Upper lobe of left lung (tissue), 6 donors: ENCODE data around the gene OSBP2. TPM values are rescaled to one million over a fixed set of nuclear protein-coding genes. Genes with fewer than 3 reads are reported as not detected.

Source experiments
- ATAC-seq, 2 donors: fragments of 200-7000 bp; cut with Tn5 transposase; one replicate each; pipeline ENCODE4 v1.9.1; 2022; ENCODE audit warnings: mild to moderate bottlenecking in 2 of 2, moderate library complexity in 2 of 2; ENCODE audit not compliant: low FRiP score in 2 of 2
- DNase-seq, 2 donors: peaks; one replicate each; pipeline ENCODE4 v3.0.0-alpha.2; 2019 to 2020
- H3K27ac ChIP-seq, 4 donors: fragments of 200-600 bp; sonication (generic); one replicate each; pipeline ENCODE4 v1.5.1; 2016 to 2019
- H3K27me3 ChIP-seq, 4 donors: fragments of 200-600 bp; sonication (generic); one replicate each; pipeline ENCODE4 v1.5.1; 2017 to 2019
- H3K36me3 ChIP-seq, 4 donors: fragments of 200-600 bp; sonication (generic); one replicate each; pipeline ENCODE4 v1.5.1; 2016 to 2019
- H3K4me1 ChIP-seq, 4 donors: fragments of 200-600 bp; sonication (generic); one replicate each; pipeline ENCODE4 v1.5.1; 2018 to 2019
- H3K4me3 ChIP-seq, 4 donors: fragments of 200-600 bp; sonication (generic); one replicate each; pipeline ENCODE4 v1.5.1; 2017 to 2019; ENCODE audit warnings: mild to moderate bottlenecking in 2 of 4, moderate library complexity in 1 of 4
- H3K9me3 ChIP-seq, 4 donors: fragments of 200-600 bp; sonication (generic); one replicate each; pipeline ENCODE4 v1.5.1; 2018 to 2019
- CTCF ChIP-seq, 6 experiments: fragments of 450-650 bp in 4 of 6; fragments of 200-600 bp in 2 of 6; sonication (generic) in 2 of 6; IDR thresholded peaks; one replicate each; pipeline ENCODE4 v1.5.1; 2016 to 2019; ENCODE audit warnings: antibody characterized with exemption in 6 of 6
- EP300 ChIP-seq, 4 donors: sonication (generic); formaldehyde crosslinking; IDR thresholded peaks; one replicate each; pipeline ENCODE4 v1.5.1; 2017; ENCODE audit warnings: antibody characterized with exemption in 4 of 4, control low read depth in 2 of 4
- POLR2A ChIP-seq, 4 donors: fragments of 450-650 bp; IDR thresholded peaks; one replicate each; pipeline ENCODE4 v1.5.1; 2016 to 2017; ENCODE audit warnings: antibody characterized with exemption in 4 of 4, mild to moderate bottlenecking in 2 of 4
- POLR2AphosphoS5 ChIP-seq, 2 donors: sonication (generic); formaldehyde crosslinking; IDR thresholded peaks; one replicate each; pipeline ENCODE4 v1.5.1; 2017; ENCODE audit warnings: antibody characterized with exemption in 2 of 2
- WGBS, 2 donors: methylation state at CpG; one replicate each; pipeline ENCODE4 v1.1.5; 2017 to 2018; 5-methylcytosine and 5-hydroxymethylcytosine counted together
- total RNA-seq, 6 donors: library from RNA; depleted of rRNA in 4 of 6; stranded (reverse); fragments of >200 nt in 4 of 6; gene quantifications; one replicate each; pipeline versions ENCODE4 v1.1.0 to v1.2.1, GENCODE V29; 2016 to 2021
- donor health status: DM: no; HTN: no; CAD: no; lungs with moderate emphysema.
- donor health status: DM: no; HTN: yes; CAD: no; lungs with severe emphysema.

Gene OSBP2
- total RNA-seq, 6 donors from 2014 or later, result 3.5 to 14.5 (median 5.0) TPM

- H3K27ac ChIP-seq, result no peak overlapping the region
- 56 to 73% methylated on average over 10 of the region's 10 CpGs for WGBS, 2 donors
- no peak for ATAC-seq
Measured at GRCh38 chr22:30743257-30744020, 48.8 kb downstream of the OSBP2 start.

DNA sequence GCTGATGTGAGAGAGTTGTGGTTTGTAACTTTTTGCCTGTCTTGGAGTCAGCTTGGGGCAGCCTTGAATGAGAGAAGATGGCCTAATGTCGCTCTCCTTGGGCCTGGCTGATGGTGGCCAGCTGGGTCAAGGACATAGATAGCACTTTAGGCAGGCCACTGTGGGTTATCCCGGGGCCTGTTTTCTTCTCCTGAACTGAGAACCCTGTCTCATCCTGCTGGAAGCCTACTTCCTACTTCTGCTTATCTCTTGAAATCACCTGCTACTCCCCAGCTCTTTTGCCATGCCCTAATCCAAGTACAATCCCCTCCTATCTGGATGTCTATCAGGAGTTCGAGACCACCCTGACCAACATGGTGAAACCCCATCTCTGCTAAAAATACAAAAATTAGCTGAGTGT is 49.5 kb downstream of the OSBP2 start:
- WGBS, 2 donors, result 72 to 92% methylated on average over 3 of the region's 3 CpGs
- TF ChIP-seq CTCF (IDR thresholded peaks at IDR 0.05), result no peak

More at GRCh38 chr22:30743257-30744020, 48.8 kb downstream of the OSBP2 start:
- H3K27me3 ChIP-seq, result no peaks in the 10 kb centered on the region
- H3K4me1 ChIP-seq, result peaks cover 0 to 8% (median 0%) of the 10 kb centered on the region in 4 donors
- TF ChIP-seq POLR2AphosphoS5 (IDR thresholded peaks at IDR 0.05) (no peak), EP300 (IDR thresholded peaks at IDR 0.05) (no peak), POLR2A (IDR thresholded peaks at IDR 0.05) (no peak), CTCF (IDR thresholded peaks at IDR 0.05) (no peak)
- H3K9me3 ChIP-seq, result no peaks in the 10 kb centered on the region
- H3K4me3 ChIP-seq, result no peak overlapping the region
- DNase-seq, result no peak
- H3K36me3 ChIP-seq, result no peaks in the 10 kb centered on the region

DNA sequence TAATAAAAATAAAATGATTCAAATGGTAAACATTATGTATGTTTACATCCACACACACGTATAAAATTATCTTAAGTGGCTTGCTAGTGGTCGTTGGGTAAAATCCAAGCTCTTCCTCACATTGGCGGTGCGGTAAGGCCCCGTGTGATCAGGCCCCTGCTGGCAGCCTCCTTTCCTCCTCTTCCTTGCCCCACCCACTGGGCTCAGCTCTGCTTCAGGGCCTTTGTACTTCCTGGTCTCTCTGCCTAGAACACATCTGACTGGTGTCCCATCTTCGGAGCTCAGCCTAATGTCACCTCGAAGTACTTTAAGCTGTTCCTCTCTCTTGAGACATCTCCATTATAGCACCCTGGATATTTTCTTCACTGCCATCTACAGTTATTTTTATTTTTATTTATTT is 52.8 kb downstream of the OSBP2 start:
- H3K9me3 ChIP-seq, result no peaks in the 10 kb centered on the region
- H3K4me3 ChIP-seq, result no peak overlapping the region
- H3K36me3 ChIP-seq, result no peaks in the 10 kb centered on the region
- DNase-seq (no peak), ATAC-seq (no peak)
- peaks cover 0 to 8% (median 0%) of the 10 kb centered on the region in 4 donors for H3K4me1 ChIP-seq
- WGBS, 2 donors, result 66 to 68% methylated on average over 7 of the region's 7 CpGs
- H3K27me3 ChIP-seq, result no peaks in the 10 kb centered on the region
- TF ChIP-seq POLR2AphosphoS5 (IDR thresholded peaks at IDR 0.05), result no peak
- H3K27ac ChIP-seq, result no peak overlapping the region

More for the DNA sequence above, 49.5 kb downstream of the OSBP2 start:
- DNase-seq (no peak), ATAC-seq (no peak)
- Histone ChIP-seq H3K27me3 (no peaks in the 10 kb centered on the region), H3K36me3 (no peaks in the 10 kb centered on the region), H3K4me3 (no peak overlapping the region), H3K4me1 (peaks cover 0 to 8% (median 0%) of the 10 kb centered on the region in 4 donors), H3K9me3 (no peaks in the 10 kb centered on the region), H3K27ac (no peak overlapping the region)

DNA sequence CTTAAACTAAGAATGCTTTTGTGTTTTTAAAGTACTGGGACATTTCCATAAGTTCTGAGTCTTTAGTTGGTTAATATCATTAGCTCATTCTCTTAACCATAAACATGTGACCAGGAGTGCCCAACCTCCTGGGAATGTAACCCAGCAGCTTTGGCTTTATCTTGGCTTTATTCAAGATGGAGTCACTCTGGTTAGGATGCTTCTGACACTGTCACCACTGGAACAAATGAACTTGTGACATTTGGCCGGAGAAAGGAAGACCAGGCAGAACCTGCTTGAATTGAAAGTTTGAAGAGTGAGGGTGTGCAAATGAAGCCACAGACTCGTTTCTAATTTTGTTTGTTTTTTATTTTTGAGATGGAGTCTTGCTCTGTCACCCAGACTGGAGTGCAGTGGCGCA is 54.6 kb downstream of the OSBP2 start:
- Histone ChIP-seq H3K4me3 (no peak overlapping the region), H3K27me3 (no peaks in the 10 kb centered on the region), H3K36me3 (no peaks in the 10 kb centered on the region), H3K4me1 (no peaks in the 10 kb centered on the region), H3K27ac (no peak overlapping the region), H3K9me3 (no peaks in the 10 kb centered on the region)
- ATAC-seq, result no peak
- DNase-seq, result no peak
- TF ChIP-seq CTCF (IDR thresholded peaks at IDR 0.05), result no peak
- 68 to 73% methylated on average over 3 of the region's 3 CpGs for WGBS, 2 donors

GRCh38 chr22:30749849-30750248 is 55.2 kb downstream of the OSBP2 start:
- no peaks in the 10 kb centered on the region for H3K36me3 ChIP-seq
- 79 to 83% methylated on average over 6 of the region's 6 CpGs for WGBS, 2 donors
- DNase-seq (no peak), ATAC-seq (no peak)
- H3K4me1 ChIP-seq, result no peaks in the 10 kb centered on the region
- no peaks in the 10 kb centered on the region for H3K27me3 ChIP-seq
- no peak for TF ChIP-seq EP300 (IDR thresholded peaks at IDR 0.05)
- TF ChIP-seq CTCF (IDR thresholded peaks at IDR 0.05), result no peak
- TF ChIP-seq POLR2AphosphoS5 (IDR thresholded peaks at IDR 0.05), result no peak
- TF ChIP-seq POLR2A (IDR thresholded peaks at IDR 0.05), result no peak
- H3K27ac ChIP-seq, result no peak overlapping the region
- no peaks in the 10 kb centered on the region for H3K9me3 ChIP-seq
- no peak overlapping the region for H3K4me3 ChIP-seq
